SJSA1 (cell line): Measurements from ENCODE around the gene PARP6. TPM values are rescaled to one million over a fixed set of nuclear protein-coding genes. Genes with fewer than 3 reads are reported as not detected.

Source experiments
- DNase-seq, 2 experiments: peaks; one replicate each; pipeline ENCODE4 v3.0.0-alpha.2; 2015 to 2020; ENCODE audit warnings: low spot score in 2 of 2, low read depth in 1 of 2
- H3K27ac ChIP-seq: fragments of 250-450 bp; sonication (Bioruptor Pico); 2 replicates; pipeline ENCODE4 v1.5.1; 2020; ENCODE audit warnings: mild to moderate bottlenecking, moderate library complexity
- H3K27me3 ChIP-seq: fragments of 250-450 bp; sonication (Bioruptor Pico); replicated peaks from 2 replicates; pipeline ENCODE4 v1.5.1; 2020; ENCODE audit warnings: mild to moderate bottlenecking, moderate library complexity
- H3K36me3 ChIP-seq: fragments of 250-450 bp; sonication (Bioruptor Pico); 2 replicates; pipeline ENCODE4 v1.5.1; 2020; ENCODE audit warnings: mild to moderate bottlenecking
- H3K4me1 ChIP-seq: fragments of 250-450 bp; sonication (Bioruptor Pico); replicated peaks from 2 replicates; pipeline ENCODE4 v1.6.1; 2021; ENCODE audit warnings: mild to moderate bottlenecking
- H3K4me3 ChIP-seq: fragments of 250-450 bp; sonication (Bioruptor Pico); 2 replicates; pipeline ENCODE4 v1.5.1; 2020; ENCODE audit warnings: mild to moderate bottlenecking
- H3K9me3 ChIP-seq: fragments of 250-450 bp; sonication (Bioruptor Pico); replicated peaks from 2 replicates; pipeline ENCODE4 v1.5.1; 2020; ENCODE audit warnings: mild to moderate bottlenecking
- total RNA-seq: library from RNA; depleted of rRNA; stranded (reverse); fragments of >200 nt; shearing (Covaris generic); gene quantifications from 2 replicates; pipeline ENCODE4 v1.2.3, GENCODE V29; 2014

PARP6 gene
- total RNA-seq, 1 experiment from 2014 or later: 18.8 TPM

- DNase-seq: no peak
- H3K36me3 ChIP-seq: peaks cover 98% of the 10 kb centered on the region
- H3K9me3 ChIP-seq: no peaks in the 10 kb centered on the region
- H3K27ac ChIP-seq: no peak overlapping the region
- no peaks in the 10 kb centered on the region for H3K27me3 ChIP-seq
- no peaks in the 10 kb centered on the region for H3K4me1 ChIP-seq
- H3K4me3 ChIP-seq: no peak overlapping the region
These were observed 65.7 kb downstream of the PARP6 start for GRCh38 chr15:72206677-72207000.

- Histone ChIP-seq H3K27me3 (no peaks in the 10 kb centered on the region), H3K36me3 (peaks cover 98% of the 10 kb centered on the region), H3K4me3 (no peak overlapping the region), H3K4me1 (no peaks in the 10 kb centered on the region), H3K9me3 (no peaks in the 10 kb centered on the region), H3K27ac (no peak overlapping the region)
- no peak for DNase-seq
These were observed 66.3 kb downstream of the PARP6 start for GRCh38 chr15:72205896-72206676.

- Histone ChIP-seq H3K4me3 (no peak overlapping the region), H3K36me3 (peaks cover 98% of the 10 kb centered on the region), H3K27me3 (no peaks in the 10 kb centered on the region), H3K9me3 (no peaks in the 10 kb centered on the region), H3K27ac (no peak overlapping the region), H3K4me1 (no peaks in the 10 kb centered on the region)
- DNase-seq: no peak
These were observed 67.1 kb downstream of the PARP6 start for GRCh38 chr15:72205273-72205672.

- H3K27me3 ChIP-seq: no peaks in the 10 kb centered on the region
- no peak overlapping the region for H3K27ac ChIP-seq
- H3K4me1 ChIP-seq: no peaks in the 10 kb centered on the region
- H3K4me3 ChIP-seq: no peak overlapping the region
- DNase-seq: no peak
- peaks cover 100% of the 10 kb centered on the region for H3K36me3 ChIP-seq
- H3K9me3 ChIP-seq: no peaks in the 10 kb centered on the region
These were observed 68.9 kb downstream of the PARP6 start for GRCh38 chr15:72203507-72203837.

GRCh38 chr15:72202801-72203506, 69.4 kb downstream of the PARP6 start:
- DNase-seq: no peak
- H3K4me3 ChIP-seq: no peak overlapping the region
- H3K4me1 ChIP-seq: 0 out of 2 replicates have a peak, but pooled peaks cover 3% of the 10 kb centered on the region
- H3K27me3 ChIP-seq: no peaks in the 10 kb centered on the region
- no peak overlapping the region for H3K27ac ChIP-seq
- no peaks in the 10 kb centered on the region for H3K9me3 ChIP-seq
- H3K36me3 ChIP-seq: peaks cover 100% of the 10 kb centered on the region

- no peaks in the 10 kb centered on the region for H3K27me3 ChIP-seq
- no peak overlapping the region for H3K4me3 ChIP-seq
- peaks cover 95% of the 10 kb centered on the region for H3K36me3 ChIP-seq
- no peak for DNase-seq
- no peak overlapping the region for H3K27ac ChIP-seq
- H3K9me3 ChIP-seq: no peaks in the 10 kb centered on the region
- H3K4me1 ChIP-seq: peaks cover 7% of the 10 kb centered on the region
These were observed 70.1 kb downstream of the PARP6 start for GRCh38 chr15:72202302-72202701.

- no peaks in the 10 kb centered on the region for H3K9me3 ChIP-seq
- no peak for DNase-seq
- H3K4me3 ChIP-seq: no peak overlapping the region
- H3K27me3 ChIP-seq: no peaks in the 10 kb centered on the region
- H3K27ac ChIP-seq: no peak overlapping the region
- H3K4me1 ChIP-seq: peaks cover 10% of the 10 kb centered on the region
- peaks cover 87% of the 10 kb centered on the region for H3K36me3 ChIP-seq
These were observed 70.9 kb downstream of the PARP6 start for GRCh38 chr15:72201391-72201921.

- Histone ChIP-seq H3K36me3 (peaks cover 79% of the 10 kb centered on the region), H3K4me3 (no peak overlapping the region), H3K27ac (no peak overlapping the region), H3K4me1 (peaks cover 10% of the 10 kb centered on the region), H3K9me3 (no peaks in the 10 kb centered on the region), H3K27me3 (no peaks in the 10 kb centered on the region)
- no peak for DNase-seq
These were observed 71.7 kb downstream of the PARP6 start for GRCh38 chr15:72200395-72201237.

- DNase-seq: peak; percentile 66 to 77
- peaks cover 70% of the 10 kb centered on the region for H3K36me3 ChIP-seq
These were observed 72.6 kb downstream of the PARP6 start for GRCh38 chr15:72199721-72200212.

GRCh38 chr15:72199205-72199515, 73.2 kb downstream of the PARP6 start:
- no peak for DNase-seq
- no peaks in the 10 kb centered on the region for H3K9me3 ChIP-seq
- no peak overlapping the region for H3K4me3 ChIP-seq
- no peaks in the 10 kb centered on the region for H3K27me3 ChIP-seq
- H3K4me1 ChIP-seq: peaks cover 10% of the 10 kb centered on the region
- H3K27ac ChIP-seq: no peak overlapping the region
- peaks cover 64% of the 10 kb centered on the region for H3K36me3 ChIP-seq

More at GRCh38 chr15:72199721-72200212, 72.6 kb downstream of the PARP6 start:
- Histone ChIP-seq H3K27me3 (no peaks in the 10 kb centered on the region), H3K4me1 (peaks cover 10% of the 10 kb centered on the region), H3K27ac (no peak overlapping the region), H3K9me3 (no peaks in the 10 kb centered on the region), H3K4me3 (no peak overlapping the region)

GRCh38 chr15:72198356-72199204, 73.8 kb downstream of the PARP6 start:
- H3K27ac ChIP-seq: no peak overlapping the region
- peak in 1 of 2 experiments; percentile 19 for DNase-seq
- H3K4me3 ChIP-seq: no peak overlapping the region
- H3K4me1 ChIP-seq: peaks cover 10% of the 10 kb centered on the region
- H3K9me3 ChIP-seq: no peaks in the 10 kb centered on the region
- H3K36me3 ChIP-seq: peaks cover 58% of the 10 kb centered on the region
- H3K27me3 ChIP-seq: no peaks in the 10 kb centered on the region

GRCh38 chr15:72197460-72198355, 74.6 kb downstream of the PARP6 start, which contains the start of gene GRAMD2A:
Gene GRAMD2A, minus strand, starts transcription at chr15:72197787.
- peak in 1 of 2 experiments; percentile 20 for DNase-seq
- no peak within 1 kb of the TSS for H3K27ac ChIP-seq

More at GRCh38 chr15:72197460-72198355, 74.6 kb downstream of the PARP6 start, which contains the start of gene GRAMD2A:
- Histone ChIP-seq H3K9me3 (no peaks in the 10 kb centered on the region), H3K27me3 (no peaks in the 10 kb centered on the region), H3K4me3 (peak within 1 kb of the TSS; percentile 33), H3K4me1 (peaks cover 10% of the 10 kb centered on the region), H3K36me3 (peaks cover 50% of the 10 kb centered on the region)
